GM21529 (cell line): ENCODE results near the gene ESD.
"Not testable (repeated sequence)": the region's sequence is repeated elsewhere in the genome, so short reads cannot be mapped to it uniquely, and the experiment has no call there.

Experiments
- ATAC-seq: cut with Tn5 transposase; IDR thresholded peaks from one replicate; pipeline ENCODE4 v1.9.1; 2021; ENCODE audit not compliant: unreplicated experiment

Gene ESD

DNA sequence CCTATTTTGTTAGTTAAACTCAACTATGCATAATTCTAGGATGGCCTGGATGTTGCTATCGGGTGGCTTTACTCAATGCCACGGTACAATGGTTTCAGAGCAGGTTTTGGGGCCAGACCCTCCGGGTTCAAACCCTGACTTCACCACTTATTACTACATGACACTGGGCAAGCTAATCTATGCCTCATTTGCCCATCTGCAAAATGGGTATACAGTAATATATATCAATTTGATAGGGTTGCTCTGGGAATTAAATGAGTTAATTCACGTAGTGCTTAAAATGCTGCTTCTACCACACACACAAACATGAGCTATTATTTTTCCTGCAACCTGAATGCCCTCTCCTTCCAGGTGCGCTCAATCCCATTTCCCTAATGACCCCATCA is 839 bp downstream of the ESD start:
- ATAC-seq: no peak

DNA sequence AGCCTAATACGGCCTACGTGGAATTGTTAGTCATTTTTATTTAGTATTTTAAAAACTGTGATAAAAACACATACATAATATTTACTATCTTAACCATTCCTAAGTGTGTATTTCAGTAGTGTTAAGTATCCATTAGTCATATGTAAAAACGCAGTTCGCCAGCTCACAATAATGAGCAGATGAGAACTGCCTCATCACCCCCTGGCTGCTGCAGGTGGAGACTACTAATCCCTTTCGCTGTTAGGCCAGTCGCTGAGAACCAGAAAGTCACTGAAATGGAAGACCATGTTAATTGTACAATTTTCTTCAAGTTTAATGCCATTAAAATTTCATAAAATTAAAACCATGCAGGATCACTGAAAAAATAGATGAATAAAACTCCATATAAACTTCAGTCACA is 1.6 kb downstream of the ESD start:
- no peak for ATAC-seq

DNA sequence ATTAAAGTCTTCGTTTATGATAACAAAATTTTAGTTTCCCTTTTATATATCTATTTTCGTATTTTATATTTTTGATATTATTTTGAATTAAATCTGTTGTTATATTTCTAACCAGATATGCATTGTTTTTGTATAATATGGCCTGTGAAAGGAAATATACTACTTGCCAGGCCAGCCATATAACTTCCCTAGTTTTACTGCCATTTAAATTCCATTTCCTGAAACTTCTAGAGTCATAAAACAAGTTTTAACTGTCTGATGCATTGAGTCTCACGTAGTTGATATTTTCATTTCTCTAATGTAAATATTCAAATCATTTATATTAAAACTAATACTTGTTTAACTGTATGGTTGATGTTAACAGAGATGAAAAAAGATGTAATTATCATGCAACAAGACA is 13.5 kb downstream of the ESD start:
- ATAC-seq: no peak

DNA sequence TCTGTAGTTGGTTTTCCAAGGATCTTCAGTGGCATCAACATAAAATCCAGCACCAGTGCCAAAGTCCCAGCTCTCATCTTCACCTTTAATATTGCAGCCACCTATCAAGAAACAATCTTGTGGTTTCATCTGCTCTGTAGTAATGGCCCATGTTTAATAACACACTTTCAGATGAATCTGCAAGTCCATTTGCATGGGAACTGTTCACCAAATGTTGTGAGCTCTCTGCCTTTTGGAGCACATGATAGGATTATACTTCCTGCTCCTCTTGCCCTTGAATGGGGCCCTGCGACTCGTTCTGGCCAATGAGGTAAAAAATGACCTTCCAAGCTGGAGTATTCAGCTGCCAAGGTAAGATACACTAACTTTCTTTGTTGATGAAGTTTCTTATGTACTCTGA is 14.3 kb downstream of the ESD start:
- ATAC-seq: no peak

- no peak for ATAC-seq
These were observed 14.9 kb downstream of the ESD start for GRCh38 chr13:46782066-46782465.

DNA sequence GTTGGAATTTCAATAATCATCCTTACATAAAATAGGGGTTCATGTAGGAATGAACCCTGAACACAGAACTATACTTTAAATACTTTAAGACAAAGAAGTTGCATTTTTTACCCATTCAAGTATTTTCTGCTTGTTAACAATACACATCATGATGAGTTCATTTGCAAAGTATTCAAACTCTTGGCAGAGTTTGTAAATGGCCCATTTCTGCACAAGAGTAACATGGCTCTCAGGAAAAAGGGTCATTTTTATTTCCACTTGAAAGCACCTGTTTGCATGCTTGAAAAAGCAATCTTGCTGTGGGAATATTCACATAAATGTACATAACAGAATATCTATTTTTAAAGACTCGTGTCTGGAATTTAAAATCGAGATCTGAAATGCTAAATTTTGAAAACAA is 18.1 kb downstream of the ESD start:
- ATAC-seq: no peak

GRCh38 chr13:46778095-46778494 is 18.9 kb downstream of the ESD start:
- ATAC-seq: no peak

GRCh38 chr13:46775385-46776107 is 21.4 kb downstream of the ESD start:
- no peak for ATAC-seq

DNA sequence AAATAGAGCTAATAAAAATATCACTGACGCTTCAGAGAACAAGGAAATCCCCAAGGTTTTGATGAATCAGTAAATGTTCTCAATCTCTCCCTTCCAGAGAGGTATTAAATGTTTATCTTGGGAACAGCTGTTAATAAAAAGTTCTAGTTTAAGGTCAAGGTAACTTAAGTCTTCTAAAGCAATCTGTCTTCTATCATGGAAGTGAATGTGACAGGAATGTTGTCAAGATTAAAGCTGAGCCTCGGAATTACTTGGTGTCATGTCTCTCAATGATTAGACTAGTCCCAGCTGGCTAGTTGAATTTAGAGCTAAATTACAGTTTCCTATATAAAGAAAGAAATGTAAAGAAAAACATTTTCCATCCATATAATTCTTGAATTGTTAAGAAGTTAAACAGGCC is 23.4 kb downstream of the ESD start:
- ATAC-seq: no peak

GRCh38 chr13:46771693-46772092 is 25.3 kb downstream of the ESD start:
- ATAC-seq: no peak

DNA sequence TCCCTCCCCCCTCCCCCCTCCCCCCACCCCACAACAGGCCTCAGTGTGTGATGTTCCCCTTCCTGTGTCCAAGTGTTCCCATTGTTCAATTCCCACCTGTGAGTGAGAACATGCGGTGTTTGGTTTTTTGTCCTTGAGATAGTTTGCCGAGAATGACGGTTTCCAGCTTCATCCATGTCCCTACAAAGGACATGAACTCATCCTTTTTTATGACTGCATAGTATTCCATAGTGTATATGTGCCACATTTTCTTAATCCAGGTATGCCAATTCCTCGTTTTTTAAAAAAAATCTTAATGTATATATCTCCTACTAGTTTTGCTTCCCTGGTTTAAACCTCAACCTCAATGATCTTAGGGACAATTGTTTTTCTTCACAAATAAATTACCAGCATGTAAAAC is 27.0 kb downstream of the ESD start:
- not testable (repeated sequence) for ATAC-seq

DNA sequence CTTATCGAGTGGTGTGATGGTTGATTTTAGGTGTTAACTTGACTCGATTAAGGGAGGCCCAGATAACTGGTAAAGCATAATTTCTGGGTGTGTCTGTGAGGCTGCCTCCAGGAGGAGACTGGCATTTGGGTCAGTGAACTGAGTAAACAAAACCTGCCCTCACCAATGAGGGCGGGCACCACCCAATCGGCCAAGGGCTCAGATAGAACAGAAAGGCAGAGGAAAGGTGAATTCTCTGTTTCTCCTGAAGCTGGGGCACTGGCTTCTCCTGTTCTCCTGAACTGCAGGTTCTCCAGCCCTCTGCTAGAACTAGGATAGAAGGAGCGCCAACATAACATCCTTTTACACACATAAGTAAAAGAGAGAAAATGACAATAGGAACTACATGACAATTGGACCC is 35.1 kb downstream of the ESD start:
- ATAC-seq: no peak

DNA sequence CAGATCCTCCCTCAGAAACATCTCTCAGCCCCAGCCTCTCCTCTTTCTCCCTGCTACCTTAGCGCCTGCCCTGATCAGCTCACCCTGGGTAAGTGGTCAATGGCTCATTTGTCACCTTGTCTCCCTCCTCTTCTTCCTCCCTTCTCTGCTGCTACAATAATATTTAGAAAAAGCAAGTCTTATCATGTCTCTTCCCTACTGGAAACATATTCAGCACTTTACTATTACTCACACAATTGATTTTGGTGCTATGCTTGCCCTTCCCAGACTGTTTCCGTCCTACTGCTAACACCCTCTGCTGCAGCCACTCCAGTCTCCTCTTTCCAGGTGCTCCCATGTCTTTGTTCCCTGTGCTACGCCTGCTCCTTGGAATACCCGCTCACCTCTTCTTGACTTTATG is 35.8 kb downstream of the ESD start:
- no peak for ATAC-seq

DNA sequence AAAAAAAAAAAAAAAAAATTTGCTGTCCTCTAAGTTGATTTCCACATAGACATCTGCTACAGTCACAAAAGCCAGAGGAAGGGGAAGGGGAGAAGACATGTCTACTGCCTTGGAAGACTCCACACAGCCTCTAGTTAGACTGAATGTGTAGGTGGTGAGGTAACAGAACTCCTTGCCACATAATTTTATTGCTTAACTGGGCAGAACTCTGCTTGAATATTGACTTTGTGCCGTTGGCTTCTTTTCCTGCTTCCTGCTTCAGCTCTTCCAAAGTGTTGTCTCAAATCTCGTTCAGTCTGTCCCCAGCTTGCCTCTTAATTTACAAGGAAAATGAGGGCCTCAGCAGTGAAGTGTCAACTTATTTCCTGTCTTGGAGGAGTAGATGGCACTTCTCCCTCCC is 37.1 kb downstream of the ESD start:
- ATAC-seq: no peak

DNA sequence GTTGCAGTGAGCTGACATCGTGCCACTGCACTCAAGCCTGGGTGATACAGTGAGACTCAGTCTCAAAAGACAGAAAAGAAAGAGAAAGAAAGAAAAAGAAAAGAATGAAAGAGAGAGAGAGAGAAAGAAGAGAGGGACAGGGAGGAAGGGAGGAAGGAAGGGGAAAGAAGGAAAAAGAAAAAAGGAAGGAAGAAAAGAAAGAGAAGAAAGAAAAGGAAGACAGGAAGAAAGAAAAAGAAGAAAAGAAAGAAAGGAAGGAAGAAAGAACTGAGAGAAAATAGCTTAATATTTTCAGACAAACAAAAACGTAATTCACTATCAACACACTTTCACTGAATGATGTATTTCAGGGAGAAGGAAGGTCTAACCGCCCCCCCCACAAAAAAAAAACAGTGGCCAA is 39.3 kb downstream of the ESD start:
- no peak for ATAC-seq

GRCh38 chr13:46756977-46757376 is 40.0 kb downstream of the ESD start:
- ATAC-seq: no peak

DNA sequence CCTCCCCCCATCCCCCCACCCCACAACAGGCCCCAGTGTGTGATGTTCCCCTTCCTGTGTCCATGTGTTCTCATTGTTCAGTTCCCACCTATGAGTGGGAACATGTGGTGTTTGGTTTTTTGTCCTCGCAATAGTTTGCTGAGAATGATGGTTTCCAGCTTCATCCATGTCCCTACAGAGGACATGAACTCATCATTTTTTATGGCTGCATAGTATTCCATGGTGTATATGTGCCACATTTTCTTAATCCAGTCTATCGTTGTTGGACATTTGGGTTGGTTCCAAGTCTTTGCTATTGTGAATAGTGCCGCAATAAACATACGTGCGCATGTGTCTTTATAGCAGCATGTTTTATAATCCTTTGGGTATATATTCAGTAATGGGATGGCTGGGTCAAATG is 41.5 kb downstream of the ESD start:
- ATAC-seq: not testable (repeated sequence)

- ATAC-seq: no peak
These were observed 42.1 kb downstream of the ESD start for GRCh38 chr13:46754812-46755211.

- ATAC-seq: no peak
These were observed 43.0 kb downstream of the ESD start for GRCh38 chr13:46753917-46754316.

- no peak for ATAC-seq
These were observed 43.8 kb downstream of the ESD start for GRCh38 chr13:46753137-46753536.

- ATAC-seq: peak; percentile 82
These were observed 44.9 kb downstream of the ESD start for GRCh38 chr13:46751811-46752635.

DNA sequence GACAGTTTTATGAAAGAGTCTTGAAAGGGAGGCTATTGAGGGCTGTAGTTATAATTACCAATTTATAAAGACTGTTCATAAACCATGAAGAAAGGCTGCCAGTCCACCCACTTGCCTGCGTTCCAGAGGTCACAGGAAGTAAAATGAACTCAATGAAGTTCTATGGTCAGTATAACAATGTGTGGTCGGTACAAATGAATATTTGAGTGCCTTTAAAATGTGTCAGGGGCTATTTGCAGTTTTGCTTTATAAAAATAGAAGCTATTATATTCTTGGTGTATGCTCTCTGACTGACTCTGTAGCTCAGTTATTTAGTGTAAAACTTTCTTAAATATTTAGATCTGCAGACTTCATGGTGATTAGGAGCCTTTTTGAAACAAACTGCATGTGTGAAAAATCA is 47.0 kb downstream of the ESD start:
- no peak for ATAC-seq

DNA sequence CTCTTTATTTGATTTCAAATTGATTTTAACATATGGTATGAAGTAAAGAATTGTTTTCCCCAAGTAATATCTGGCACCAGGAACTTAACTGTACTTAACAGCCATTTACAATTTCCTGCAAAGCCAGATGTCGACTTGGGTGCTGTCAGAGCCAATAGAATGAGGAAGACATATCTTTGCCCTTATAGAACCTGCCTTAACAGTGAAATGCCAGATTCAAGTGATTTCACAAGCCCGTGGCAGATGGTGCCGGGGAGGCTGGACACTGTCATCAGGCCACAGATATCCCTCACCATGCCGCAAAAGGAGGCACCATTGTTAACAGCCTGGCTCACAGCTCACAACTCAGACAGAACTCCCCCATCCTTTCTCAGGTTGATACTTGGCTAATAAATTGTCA is 48.7 kb downstream of the ESD start:
- ATAC-seq: no peak
